ENCODE measurements around the gene ENTREP3. TPM values are rescaled to one million over a fixed set of nuclear protein-coding genes. Genes with fewer than 3 reads are reported as not detected.
"Not testable (repeated sequence)": the region's sequence is repeated elsewhere in the genome, so short reads cannot be mapped to it uniquely, and the experiment has no call there.

Gene ENTREP3
- total RNA-seq, 1 donor from 2014 or later, result 25.2 TPM

DNA sequence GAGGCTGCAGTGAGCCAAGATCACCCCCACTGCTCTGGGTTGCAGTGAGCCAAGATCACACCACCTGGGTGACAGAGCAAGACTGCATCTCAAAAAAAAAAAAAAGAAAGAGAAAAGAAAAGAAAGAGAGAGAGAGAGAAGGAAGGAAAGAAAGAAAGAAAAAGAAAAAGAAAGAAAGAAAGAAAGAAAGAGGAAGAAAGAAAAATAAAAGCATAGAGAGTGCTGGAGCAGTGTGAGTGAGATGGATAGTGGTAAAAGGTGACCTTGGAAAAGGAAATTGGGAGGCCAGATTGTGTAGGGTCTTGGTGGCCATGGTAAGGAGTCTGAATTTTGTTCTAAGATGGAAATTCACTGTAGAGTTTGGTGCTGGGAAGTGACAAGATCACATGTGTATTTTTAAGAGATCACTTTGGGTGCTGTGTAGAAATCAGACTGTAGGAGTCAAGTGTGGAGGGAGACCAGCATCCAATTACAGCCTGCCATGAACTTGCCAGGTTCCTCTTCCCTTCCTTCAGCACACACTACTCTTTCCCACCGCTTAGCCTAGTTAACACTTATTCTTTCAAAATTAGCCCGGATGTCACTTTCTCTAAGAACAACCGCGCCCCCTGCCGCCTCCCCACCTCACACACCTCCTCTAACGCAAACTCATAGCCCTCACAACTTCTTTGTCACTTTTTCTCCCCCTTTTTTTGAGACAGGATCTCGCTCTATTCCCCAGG, 28.9 kb downstream of the ENTREP3 start:
- no peak for DNase-seq (ENCODE audit: low spot score)

DNA sequence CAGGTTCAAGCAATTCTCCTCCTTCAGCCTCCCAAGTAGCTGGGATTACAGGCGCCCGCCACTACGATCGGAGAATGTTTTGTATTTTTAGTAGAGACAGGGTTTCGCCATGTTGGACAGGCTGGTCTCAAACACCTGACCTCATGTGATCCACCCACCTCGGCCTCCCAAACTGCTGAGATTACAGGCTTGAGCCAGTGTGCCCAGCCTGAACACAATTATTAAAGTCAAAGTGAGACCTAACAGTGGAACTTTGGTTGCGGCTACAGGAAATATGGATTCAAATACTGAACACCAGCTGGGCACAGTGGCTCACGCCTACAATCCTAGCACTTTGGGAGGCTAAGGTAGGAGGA, 29.9 kb downstream of the ENTREP3 start:
- not testable (repeated sequence) for DNase-seq (ENCODE audit: low spot score)

DNA sequence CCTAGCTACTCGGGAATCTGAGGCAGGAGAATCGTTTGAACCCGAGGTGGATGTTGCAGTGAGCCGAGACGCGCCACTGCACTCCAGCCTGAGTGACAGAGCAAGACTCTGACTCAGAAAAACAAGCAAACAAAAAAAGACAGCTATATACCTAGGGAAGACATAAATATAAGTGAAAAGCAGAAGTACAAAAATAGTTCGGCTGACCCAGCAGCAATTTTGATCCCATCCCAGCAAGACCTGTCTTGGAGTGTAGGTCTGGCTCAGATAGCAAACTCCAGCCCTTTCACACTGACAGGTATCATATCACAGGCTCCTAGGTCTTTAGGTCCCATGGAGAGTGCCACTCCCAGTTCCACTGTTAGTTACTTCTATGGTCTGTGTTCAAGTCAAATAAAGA, 32.2 kb downstream of the ENTREP3 start:
- DNase-seq (ENCODE audit: low spot score), result no peak

DNA sequence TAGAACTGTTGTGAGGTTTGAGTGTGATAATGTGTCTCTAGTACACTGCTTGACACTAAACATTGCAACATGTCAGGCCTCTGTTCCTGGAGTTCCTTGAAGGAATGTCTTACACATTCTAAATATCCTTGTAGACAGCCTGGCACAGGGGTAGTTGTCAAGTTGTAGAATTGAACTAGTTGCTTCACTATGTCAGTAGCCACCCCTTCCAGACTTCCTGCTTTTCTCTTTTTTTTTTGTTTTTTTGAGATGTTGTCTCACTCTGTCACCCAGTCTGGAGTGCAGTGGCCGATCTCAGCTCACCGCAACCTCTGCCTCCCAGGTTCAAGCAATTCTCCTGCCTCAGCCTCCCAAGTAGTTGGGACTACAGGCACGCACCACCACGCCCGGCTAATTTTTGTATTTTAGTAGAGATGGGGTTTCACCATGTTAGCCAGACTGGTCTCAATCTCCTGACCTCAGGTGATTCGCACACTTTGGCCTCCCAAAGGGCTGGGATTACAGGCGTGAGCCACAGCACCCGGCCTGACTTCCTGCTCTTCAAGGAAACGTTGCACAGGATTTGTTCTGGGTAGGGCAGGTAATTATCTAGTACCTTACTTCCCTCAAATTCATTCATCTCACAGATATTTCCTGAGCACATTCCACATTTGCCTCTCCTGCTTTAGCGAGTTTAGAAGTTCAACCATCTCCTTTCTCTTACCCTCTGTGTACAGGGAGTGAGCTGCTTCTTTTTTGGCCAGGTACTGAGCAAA, 34.9 kb downstream of the ENTREP3 start:
- DNase-seq (ENCODE audit: low spot score), result not testable (repeated sequence)

DNA sequence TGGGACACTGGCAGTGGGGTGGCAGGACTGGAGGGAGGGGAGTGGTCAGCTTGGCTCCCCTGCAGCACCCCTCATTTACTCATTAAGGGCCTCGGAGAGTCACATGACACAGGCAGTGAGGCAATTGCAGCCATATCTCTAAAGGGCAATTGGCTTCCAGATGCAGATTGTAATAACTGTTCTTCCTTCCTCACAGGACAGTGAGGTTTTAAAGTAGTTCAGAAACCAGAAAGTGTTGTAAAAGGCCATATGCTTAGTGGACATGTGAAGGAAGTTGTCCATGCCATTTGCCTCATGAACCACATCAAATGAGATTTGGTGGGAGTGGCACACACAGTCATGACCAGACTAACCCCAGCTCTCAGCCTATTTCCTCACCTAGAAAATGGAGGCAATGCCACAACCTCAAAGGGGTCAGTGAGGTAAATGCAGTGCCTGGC, 35.7 kb downstream of the ENTREP3 start:
- no peak for DNase-seq (ENCODE audit: low spot score)

DNA sequence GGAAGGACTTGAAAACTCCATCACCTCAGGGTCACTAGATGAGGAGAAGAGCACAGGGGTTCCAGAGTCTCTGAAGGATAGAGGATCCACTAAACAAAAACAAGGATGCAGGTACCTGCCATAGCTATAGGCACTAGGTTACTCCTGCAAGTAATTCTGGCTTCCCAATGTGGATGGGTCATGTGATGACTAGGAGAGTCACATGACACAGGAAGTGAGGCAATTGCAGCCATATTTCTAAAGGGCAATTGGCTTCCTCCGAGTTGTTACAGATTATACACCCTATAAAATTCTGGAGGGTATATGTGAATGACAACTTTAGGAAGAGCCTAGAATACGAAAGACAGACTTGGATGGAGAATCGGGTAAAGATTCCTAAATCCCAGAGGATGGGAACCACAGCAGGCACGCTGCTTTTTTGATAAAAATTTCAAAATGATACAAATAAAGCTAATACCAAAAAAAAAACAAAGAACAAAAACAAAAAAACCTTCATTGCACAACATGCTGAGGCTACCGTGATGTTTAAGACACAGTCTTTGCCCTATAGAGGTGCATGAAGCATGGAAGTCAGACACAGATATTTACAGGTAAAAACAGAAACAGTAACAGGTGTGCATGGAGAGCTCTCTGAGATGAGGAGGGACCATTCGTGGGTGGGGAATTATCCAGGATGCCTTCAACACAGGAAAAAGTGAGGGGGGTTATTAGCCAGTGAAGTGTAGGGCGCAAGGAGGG, 36.3 kb downstream of the ENTREP3 start:
- no peak for DNase-seq (ENCODE audit: low spot score)

DNA sequence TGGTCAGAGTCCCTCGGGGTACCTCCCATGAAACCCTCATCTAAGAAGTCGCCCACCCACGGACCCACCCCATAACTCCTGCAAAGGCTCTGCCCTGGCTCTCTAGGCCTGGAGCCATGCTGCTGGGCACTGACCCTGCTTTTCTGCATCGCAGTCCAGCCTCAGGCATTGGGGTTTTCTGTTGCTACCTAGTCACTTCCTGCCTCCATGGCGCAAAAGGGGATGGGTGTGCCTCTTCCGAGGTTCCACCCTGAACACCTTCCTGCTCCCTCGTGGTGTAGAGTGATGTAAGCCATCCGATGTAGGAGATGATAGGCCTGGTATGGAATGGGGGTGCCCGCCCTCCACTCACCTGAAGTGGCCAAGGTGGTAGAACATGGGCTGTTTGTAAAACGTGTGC, 40.6 kb downstream of the ENTREP3 start:
- not testable (repeated sequence) for DNase-seq (ENCODE audit: low spot score)

DNA sequence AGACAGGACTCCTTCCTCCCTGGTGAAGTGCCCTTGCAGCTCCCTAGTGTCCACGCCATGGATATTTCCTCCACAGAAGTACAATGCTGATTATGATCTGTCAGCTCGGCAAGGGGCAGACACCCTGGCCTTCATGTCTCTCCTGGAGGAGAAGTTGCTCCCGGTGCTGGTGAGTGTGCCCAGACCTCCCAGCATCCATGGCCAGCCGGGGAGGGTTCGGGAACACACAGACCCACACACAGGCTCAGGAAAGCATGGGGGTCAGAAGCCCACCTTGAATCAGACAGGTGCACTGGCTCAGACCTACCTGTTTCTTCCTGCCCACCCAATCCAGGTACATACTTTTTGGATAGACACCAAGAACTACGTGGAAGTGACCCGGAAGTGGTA, 43.2 kb downstream of the ENTREP3 start:
- not testable (repeated sequence) for DNase-seq (ENCODE audit: low spot score)

DNA sequence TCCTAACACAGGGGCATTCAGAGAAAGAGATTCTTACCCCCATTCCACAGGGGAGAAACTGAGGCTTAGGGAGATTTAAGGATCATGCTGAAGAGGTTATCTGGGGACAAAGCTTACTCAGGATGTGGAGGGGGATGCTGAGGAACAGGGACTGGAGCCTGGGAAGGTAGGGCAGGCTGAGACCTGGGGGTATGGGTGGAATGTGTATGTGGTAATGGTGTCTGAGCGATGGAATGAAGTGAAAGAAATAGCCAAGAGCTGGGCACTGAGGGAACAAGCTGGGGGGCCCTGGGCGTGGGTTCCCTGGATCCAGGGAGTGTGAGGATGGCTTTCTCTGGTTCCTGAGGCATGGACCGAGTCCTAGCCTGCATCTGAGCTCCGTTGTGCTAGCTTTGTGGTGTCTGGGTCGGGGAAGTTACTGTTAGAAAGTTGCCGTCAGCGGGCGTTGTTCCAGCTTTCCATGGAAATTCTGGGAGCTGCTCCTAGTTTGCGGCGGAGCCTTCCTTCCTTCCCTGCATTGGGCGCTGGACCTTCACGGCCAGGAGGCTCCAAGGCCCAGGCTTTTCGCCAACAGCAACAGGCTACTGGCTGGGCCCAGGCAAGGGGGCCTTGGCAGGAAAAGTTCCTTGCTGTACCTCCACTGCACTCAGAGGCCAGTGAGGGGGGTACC, 43.8 kb downstream of the ENTREP3 start:
- not testable (repeated sequence) for DNase-seq (ENCODE audit: low spot score)

DNA sequence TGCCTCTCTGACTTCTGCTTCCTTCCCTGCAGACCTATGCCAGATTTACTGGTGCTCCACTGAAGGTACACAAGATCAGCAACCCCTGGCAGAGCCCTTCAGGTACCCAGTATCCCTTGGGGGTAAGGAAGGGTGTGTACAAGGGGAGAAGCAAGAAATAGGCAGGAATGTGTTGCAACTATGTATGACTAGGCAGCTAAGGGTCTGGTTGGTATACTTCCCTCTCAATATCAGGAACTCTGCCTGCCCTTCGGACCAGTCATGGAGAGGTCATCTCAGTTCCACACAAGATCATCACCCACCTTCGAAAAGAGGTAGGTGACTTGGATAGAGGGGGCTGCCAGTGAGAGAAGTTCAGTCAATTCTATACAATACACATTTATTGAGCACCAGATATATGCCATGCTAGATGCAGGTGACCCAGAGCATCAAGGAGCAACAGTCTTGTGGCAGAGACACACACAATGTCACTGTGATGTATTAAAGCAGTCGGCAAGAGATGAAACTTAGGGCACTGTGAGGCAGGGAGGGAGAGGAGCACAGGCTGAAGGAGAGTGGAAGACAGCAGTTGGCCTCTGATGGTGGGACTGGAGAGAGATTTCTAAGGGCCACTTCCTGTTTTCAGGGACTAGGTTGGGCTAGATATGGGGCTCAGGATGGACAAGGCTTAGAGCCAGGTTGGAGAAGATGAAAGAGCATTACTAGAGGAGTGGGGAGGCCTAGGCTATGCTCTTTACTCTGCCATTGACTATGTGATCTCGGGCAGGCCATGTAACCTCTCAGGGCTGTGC, 44.8 kb downstream of the ENTREP3 start:
- DNase-seq (ENCODE audit: low spot score), result no peak

DNA sequence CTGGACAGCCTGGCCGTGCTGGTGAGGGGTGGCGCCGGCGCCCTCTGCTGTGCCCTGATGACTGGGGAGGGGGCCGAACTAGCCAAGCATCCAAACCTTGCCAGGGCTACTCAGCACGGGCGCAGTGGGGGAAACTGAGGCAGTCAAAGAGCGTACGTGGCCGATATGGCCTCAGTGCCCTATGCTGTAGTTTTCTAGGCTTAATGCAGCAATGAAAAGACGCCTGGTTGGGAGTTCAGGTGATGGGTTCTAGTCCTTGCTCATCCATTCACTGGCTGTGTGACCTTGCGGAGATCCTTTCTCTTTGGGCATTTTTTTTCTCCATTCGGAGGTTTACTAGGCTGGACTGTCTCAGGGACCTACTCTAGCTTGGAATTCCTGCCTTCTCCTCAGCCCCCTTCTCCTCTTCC, 46.0 kb downstream of the ENTREP3 start:
- no peak for DNase-seq (ENCODE audit: low spot score)

DNA sequence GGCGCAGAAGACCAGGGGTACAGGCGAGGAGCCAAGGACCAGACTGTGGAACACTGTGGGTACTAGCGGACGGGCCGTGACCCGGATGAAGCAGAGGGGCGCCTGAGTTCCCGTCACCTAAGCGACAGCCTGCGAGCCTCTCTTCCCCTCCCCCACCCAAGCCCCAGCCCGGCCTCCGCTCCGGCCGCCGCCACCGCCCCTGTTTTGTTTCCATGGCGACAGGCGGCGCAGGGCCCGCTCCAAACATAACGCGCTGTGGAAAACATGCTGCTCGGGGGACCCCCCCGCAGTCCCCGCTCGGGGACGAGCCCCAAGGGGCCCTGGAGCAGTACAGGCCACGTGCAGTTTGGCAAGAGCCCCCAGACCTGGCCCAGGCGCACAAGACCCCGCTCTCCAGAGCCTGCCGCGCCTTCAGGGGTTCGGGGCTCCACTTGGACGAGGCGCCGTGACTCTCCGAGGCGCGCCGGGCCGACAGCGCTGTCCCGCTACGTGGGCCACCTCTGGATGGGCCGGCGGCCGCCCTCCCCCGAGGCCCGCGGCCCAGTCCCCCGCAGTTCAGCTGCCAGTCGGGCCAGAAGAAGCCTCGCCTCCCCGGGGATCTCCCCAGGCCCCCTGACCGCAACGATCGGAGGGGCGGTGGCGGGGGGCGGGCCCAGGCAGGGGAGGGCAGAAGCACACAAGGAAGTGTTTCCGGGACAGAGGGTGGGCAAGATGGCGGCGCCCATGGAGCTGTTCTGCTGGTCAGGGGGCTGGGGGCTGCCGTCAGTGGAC, 46.6 kb downstream of the ENTREP3 start, which contains the start of gene MTX1:
TSS of gene MTX1 (plus strand) at position 155 of the 771 bp plus-strand sequence. CDS start at position 265, 110 bp downstream.
- peak; percentile 98 for DNase-seq (ENCODE audit: low spot score)

DNA sequence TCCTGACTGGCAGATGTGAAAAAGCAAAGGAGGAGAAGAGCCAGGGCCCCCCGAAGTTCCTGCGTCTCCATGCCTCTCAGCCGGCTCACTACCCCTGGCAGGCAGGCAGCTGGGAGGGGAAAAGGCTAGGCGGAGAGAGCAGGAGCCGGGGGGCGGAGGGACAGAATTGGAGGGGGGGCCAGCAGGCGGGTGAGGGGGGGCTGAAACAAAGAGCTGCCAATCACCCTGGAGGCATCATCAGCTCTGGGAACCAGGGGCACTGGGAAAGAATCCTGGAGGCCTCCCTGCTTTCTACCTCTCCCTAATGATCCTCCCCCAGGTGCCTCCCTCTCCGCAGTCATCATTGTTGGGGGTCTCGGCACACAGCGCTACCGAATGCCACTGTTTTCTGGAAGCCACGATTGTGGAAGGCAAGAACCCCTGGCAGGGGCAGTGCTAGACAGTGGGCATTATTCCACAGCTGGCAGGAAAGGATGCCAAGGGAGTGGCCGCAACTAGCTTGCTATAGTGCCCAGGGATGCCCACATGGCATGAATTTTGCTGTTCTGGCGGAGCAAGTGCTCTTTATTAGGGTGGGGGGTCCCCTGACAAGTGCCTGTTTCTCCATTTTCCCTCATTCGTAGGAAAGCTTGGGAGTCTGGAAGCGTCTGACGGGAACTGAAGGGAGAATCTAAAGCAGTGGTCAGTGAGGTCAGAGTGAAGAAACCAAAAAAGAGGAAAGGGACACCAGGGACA, 47.3 kb downstream of the ENTREP3 start, which contains the start of gene THBS3:
TSS of gene THBS3 (minus strand) at position 92 of the 735 bp plus-strand sequence. CDS start at position 71, 21 bp downstream.
- no peak for DNase-seq (ENCODE audit: low spot score)

DNA sequence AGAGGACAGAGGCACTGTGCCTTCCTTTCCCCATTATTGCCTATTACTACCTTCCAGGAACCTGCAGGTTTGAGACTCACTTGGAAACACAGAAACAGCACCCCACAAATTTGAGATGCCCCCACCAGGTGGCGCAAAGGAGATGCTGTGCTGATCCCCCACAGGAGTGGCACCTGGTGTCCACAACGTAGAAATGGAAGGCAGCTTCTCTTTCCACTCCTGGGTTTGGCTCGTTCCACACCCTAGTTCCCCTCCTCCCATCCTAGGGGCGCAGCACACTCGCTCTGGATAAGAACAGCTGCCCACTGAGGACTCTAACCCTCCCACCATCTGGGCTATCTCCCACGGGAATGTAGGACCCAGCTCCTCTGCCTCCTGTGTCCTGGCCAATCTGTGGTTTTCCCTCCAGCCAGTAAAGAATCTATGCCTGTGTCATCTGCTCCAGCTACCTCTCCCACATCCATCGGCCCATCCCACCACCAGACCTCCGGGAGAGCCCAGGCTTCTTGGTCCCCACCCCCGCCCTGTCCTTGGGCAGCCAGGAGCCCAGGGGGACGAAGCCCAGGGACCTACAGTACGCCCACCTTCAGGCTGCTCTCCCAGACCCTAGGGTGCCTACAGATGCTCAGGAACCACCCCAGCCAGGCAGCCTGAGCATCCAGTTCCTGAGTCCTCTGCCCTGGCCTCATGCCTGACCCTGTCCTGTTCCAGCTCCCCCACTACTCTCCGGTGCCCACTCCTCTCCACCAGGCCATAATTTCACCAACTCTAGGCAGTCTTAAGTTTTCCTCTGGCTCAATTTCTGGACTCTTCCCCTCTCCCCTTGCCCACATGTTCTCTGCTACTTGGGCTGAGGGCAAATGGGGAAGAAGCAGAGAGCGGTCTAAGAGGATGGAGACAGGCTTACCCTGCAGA, 48.1 kb downstream of the ENTREP3 start:
- DNase-seq (ENCODE audit: low spot score), result no peak

DNA sequence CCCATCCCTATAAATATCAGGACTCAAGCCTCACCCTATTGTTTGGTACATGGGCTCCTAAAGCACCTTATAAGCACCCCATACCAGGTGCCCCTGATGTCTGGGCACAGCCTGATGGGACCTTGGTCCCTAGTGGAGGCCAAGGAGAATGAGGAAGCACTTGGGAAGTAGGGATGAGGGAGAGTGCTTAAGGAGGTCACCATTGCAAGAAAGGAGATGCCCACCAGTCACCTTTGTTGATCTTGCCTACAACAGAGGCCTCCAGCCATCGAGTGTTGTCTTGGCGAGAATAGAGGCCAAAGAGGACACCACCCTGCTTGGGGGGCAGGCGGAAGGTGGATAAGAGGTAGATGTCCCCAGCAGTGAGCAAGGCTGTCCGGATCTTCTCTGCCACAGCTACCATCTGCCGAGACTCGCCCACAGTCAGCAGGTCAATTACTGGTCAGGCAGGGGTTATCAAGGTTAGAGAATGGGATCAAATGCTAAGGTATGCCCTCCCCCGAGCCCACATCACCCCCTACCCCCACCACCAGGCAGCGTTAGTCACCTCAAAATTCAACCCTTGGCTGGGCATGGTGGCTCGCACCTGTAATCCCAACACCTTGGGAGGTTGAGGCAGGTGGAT, 49.2 kb downstream of the ENTREP3 start:
- no peak for DNase-seq (ENCODE audit: low spot score)

DNA sequence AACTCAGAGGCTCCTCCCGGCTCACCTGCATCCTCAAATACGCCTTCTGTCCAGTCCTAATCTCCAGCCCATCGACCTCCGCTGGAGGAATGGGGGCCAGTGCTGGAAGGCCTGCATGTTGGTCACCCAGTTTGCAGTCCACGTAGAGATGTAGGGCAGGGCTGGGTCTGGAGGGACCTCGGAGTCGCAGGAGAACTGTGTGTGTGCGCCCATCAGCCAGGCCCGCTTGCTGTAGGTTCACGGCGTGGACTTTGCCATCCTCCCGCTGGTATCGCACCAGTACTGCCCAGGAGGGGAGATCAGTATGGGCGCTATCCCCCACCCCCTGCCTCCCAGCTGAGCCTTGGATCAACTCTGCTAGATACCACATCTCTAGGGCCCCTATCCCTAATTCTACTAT, 50.2 kb downstream of the ENTREP3 start:
- no peak for DNase-seq (ENCODE audit: low spot score)

All from mesenteric fat pad (tissue), 1 donor.